ENCODE results near the gene AHRR. TPM values are rescaled to one million over a fixed set of nuclear protein-coding genes. Genes with fewer than 3 reads are reported as not detected.

Gene AHRR
- total and polyA plus RNA-seq, 2 experiments from 2014 or later = 0.27 to 1.8 TPM

DNA sequence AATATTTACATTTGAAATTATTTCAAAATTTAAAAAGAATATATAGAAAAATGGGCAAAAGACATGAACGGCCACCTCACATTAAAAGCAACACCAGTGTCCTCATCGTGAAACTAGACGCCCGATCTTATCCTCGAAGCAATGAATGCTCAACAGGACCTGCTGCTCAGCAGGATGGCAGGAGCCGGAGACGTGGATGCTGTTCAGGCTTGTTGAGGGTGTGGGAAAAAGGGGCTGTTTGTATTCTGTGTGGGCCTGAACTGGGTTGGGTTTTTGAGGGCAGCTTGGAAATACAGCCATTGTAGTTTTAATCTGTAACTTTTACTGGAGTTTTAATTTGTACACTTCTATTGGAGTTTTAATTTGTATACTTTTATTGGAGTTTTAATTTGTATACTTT lies 141.8 kb downstream of the AHRR start (continued):
- TF ChIP-seq REST (IDR thresholded peaks at IDR 0.05; ENCODE audit: unreplicated experiment) (no peak), EZH2phosphoT487 (IDR thresholded peaks at IDR 0.05; ENCODE audit: unreplicated experiment) (no peak), STAT1 (IDR thresholded peaks at IDR 0.05; ENCODE audit: unreplicated experiment) (no peak), POLR2AphosphoS5 (IDR thresholded peaks at IDR 0.05; ENCODE audit: low read depth) (no peak), EZH2 (IDR thresholded peaks at IDR 0.05; ENCODE audit: low read depth, unreplicated experiment) (no peak)

DNA sequence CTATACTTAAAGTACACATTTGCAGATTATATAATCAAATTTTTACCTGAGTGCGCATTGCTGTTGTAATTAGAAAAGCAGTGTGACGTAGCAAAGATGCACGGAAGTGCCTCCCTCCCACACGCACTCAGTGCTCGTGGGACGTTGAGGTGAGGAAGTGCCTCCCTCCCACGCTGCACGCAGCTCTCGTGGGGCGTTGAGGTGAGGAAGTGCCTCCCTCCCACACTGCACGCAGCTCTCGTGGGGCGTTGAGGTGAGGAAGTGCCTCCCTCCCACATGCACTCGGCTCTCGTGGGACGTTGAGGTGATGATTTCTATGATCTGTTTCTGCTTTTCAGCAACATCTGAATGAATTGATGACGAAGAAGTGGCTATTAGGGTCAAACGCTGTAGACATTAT lies 142.4 kb downstream of the AHRR start:
- Histone ChIP-seq H3K27me3 (ENCODE audit: insufficient read depth) (no peaks in the 10 kb centered on the region), H3K36me3 (ENCODE audit: insufficient read depth) (peaks cover 20% of the 10 kb centered on the region; the same call in 1 of the 2 replicates), H3K4me2 (no peak overlapping the region), H3K9me2 (ENCODE audit: insufficient read depth) (no peaks in the 10 kb centered on the region), H2AFZ (no peak overlapping the region), H3F3A (replicated peaks; ENCODE audit: low read depth) (no peaks in the 10 kb centered on the region), H3K4me3 (no peak overlapping the region), H3K79me2 (replicated peaks; ENCODE audit: insufficient read depth) (no peaks in the 10 kb centered on the region), H4K20me1 (replicated peaks; ENCODE audit: insufficient read depth) (no peaks in the 10 kb centered on the region), H3K4me1 (ENCODE audit: insufficient read depth) (no peaks in the 10 kb centered on the region), H3K27ac (ENCODE audit: low read depth) (no peak overlapping the region)
- DNase-seq (ENCODE audit: low spot score) (no peak), ATAC-seq (no peak)
- Mint-ChIP-seq H3K9me3 (no peaks in the 10 kb centered on the region), H3K27ac (no peak overlapping the region), H3K27me3 (ENCODE audit: insufficient read depth, low read depth, poor library complexity) (peaks cover 6% of the 10 kb centered on the region), H3K36me3 (ENCODE audit: low read depth) (peaks cover 28% of the 10 kb centered on the region), H3K4me3 (no peak overlapping the region), H3K4me1 (no peaks in the 10 kb centered on the region)
- TF ChIP-seq JUNB (IDR thresholded peaks at IDR 0.05; ENCODE audit: unreplicated experiment) (no peak), EZH2phosphoT487 (IDR thresholded peaks at IDR 0.05; ENCODE audit: unreplicated experiment) (no peak), ETS1 (IDR thresholded peaks at IDR 0.05) (no peak), NANOG (IDR thresholded peaks at IDR 0.05; ENCODE audit: borderline replicate concordance) (no peak), ZNF331 (CRISPR knock-in tag; IDR thresholded peaks at IDR 0.05; ENCODE audit: low read depth) (no peak), REST (IDR thresholded peaks at IDR 0.05; ENCODE audit: unreplicated experiment) (no peak)
- TF ChIP-seq, protein P1, sequence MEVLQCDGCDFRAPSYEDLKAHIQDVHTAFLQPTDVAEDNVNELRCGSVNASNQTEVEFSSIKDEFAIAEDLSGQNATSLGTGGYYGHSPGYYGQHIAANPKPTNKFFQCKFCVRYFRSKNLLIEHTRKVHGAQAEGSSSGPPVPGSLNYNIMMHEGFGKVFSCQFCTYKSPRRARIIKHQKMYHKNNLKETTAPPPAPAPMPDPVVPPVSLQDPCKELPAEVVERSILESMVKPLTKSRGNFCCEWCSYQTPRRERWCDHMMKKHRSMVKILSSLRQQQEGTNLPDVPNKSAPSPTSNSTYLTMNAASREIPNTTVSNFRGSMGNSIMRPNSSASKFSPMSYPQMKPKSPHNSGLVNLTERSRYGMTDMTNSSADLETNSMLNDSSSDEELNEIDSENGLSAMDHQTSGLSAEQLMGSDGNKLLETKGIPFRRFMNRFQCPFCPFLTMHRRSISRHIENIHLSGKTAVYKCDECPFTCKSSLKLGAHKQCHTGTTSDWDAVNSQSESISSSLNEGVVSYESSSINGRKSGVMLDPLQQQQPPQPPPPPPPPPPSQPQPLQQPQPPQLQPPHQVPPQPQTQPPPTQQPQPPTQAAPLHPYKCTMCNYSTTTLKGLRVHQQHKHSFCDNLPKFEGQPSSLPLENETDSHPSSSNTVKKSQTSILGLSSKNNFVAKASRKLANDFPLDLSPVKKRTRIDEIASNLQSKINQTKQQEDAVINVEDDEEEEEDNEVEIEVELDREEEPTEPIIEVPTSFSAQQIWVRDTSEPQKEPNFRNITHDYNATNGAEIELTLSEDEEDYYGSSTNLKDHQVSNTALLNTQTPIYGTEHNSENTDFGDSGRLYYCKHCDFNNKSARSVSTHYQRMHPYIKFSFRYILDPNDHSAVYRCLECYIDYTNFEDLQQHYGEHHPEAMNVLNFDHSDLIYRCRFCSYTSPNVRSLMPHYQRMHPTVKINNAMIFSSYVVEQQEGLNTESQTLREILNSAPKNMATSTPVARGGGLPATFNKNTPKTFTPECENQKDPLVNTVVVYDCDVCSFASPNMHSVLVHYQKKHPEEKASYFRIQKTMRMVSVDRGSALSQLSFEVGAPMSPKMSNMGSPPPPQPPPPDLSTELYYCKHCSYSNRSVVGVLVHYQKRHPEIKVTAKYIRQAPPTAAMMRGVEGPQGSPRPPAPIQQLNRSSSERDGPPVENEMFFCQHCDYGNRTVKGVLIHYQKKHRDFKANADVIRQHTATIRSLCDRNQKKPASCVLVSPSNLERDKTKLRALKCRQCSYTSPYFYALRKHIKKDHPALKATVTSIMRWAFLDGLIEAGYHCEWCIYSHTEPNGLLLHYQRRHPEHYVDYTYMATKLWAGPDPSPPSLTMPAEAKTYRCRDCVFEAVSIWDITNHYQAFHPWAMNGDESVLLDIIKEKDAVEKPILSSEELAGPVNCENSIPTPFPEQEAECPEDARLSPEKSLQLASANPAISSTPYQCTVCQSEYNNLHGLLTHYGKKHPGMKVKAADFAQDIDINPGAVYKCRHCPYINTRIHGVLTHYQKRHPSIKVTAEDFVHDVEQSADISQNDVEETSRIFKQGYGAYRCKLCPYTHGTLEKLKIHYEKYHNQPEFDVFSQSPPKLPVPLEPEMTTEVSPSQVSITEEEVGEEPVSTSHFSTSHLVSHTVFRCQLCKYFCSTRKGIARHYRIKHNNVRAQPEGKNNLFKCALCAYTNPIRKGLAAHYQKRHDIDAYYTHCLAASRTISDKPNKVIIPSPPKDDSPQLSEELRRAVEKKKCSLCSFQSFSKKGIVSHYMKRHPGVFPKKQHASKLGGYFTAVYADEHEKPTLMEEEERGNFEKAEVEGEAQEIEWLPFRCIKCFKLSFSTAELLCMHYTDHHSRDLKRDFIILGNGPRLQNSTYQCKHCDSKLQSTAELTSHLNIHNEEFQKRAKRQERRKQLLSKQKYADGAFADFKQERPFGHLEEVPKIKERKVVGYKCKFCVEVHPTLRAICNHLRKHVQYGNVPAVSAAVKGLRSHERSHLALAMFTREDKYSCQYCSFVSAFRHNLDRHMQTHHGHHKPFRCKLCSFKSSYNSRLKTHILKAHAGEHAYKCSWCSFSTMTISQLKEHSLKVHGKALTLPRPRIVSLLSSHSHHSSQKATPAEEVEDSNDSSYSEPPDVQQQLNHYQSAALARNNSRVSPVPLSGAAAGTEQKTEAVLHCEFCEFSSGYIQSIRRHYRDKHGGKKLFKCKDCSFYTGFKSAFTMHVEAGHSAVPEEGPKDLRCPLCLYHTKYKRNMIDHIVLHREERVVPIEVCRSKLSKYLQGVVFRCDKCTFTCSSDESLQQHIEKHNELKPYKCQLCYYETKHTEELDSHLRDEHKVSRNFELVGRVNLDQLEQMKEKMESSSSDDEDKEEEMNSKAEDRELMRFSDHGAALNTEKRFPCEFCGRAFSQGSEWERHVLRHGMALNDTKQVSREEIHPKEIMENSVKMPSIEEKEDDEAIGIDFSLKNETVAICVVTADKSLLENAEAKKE (CRISPR knock-in tag; IDR thresholded peaks at IDR 0.05) = no peak
